HEK293T (cell line): ENCODE measurements around the gene SGIP1.
"Not testable (repeated sequence)": the region's sequence is repeated elsewhere in the genome, so short reads cannot be mapped to it uniquely, and the experiment has no call there.

Experiments
- CTCF ChIA-PET: fragments of 350-600 bp; formaldehyde crosslinking; extraction: SDS; loops from one replicate; lab custom pipeline; 2021; ENCODE audit warnings: antibody characterized with exemption, inconsistent platforms; lab: Yijun Ruan, JAX
- POLR2A ChIA-PET: fragments of 350-600 bp; formaldehyde crosslinking; extraction: SDS; loops from one replicate; lab custom pipeline; 2020; ENCODE audit warnings: antibody characterized with exemption, inconsistent platforms; lab: Yijun Ruan, JAX
- DNase-seq: peaks from one replicate; pipeline ENCODE4 v3.0.0; 2012; ENCODE audit warnings: mixed read lengths; ENCODE audit errors: extremely low spot score
- ARNT ChIP-seq: fragments of 450-650 bp; IDR thresholded peaks from 2 replicates; pipeline ENCODE4 v1.6.1; 2017; ENCODE audit warnings: mild to moderate bottlenecking
- BHLHE40 ChIP-seq: fragments of 450-650 bp; IDR thresholded peaks from 2 replicates; pipeline ENCODE4 v1.6.1; 2016; ENCODE audit warnings: mild to moderate bottlenecking, moderate library complexity, borderline replicate concordance
- CTBP1 ChIP-seq: fragments of 450-650 bp; IDR thresholded peaks from 2 replicates; pipeline ENCODE4 v1.6.1; 2016; ENCODE audit warnings: borderline replicate concordance
- ELF4 ChIP-seq: fragments of 450-650 bp; IDR thresholded peaks from 2 replicates; pipeline ENCODE4 v1.6.1; 2017; ENCODE audit warnings: antibody characterized with exemption
- FOXA1 ChIP-seq: fragments of 450-650 bp; IDR thresholded peaks from 2 replicates; pipeline ENCODE4 v1.6.1; 2016; ENCODE audit warnings: mild to moderate bottlenecking
- FOXK2 ChIP-seq: fragments of 450-650 bp; IDR thresholded peaks from 2 replicates; pipeline ENCODE4 v1.6.1; 2016; ENCODE audit warnings: mild to moderate bottlenecking
- FOXM1 ChIP-seq: fragments of 450-650 bp; IDR thresholded peaks from 2 replicates; pipeline ENCODE4 v1.6.1; 2017; ENCODE audit warnings: mild to moderate bottlenecking, borderline replicate concordance
- HDGF ChIP-seq: fragments of 450-650 bp; IDR thresholded peaks from 2 replicates; pipeline ENCODE4 v1.6.1; 2017; ENCODE audit warnings: antibody characterized with exemption, borderline replicate concordance
- L3MBTL2 ChIP-seq: fragments of 450-650 bp; conservative IDR thresholded peaks from 2 replicates; pipeline ENCODE4 v1.6.1; 2016; ENCODE audit warnings: mild to moderate bottlenecking
- LEF1 ChIP-seq: fragments of 450-650 bp; IDR thresholded peaks from 2 replicates; pipeline ENCODE4 v1.6.1; 2017; ENCODE audit warnings: mild to moderate bottlenecking, borderline replicate concordance
- NFRKB ChIP-seq: fragments of 450-650 bp; IDR thresholded peaks from 2 replicates; pipeline ENCODE4 v1.6.1; 2016; ENCODE audit warnings: mild to moderate bottlenecking, moderate library complexity
- SP1 ChIP-seq: fragments of 450-650 bp; IDR thresholded peaks from 2 replicates; pipeline ENCODE4 v1.6.1; 2017
- SUZ12 ChIP-seq: fragments of 450-650 bp; IDR thresholded peaks from 2 replicates; pipeline ENCODE4 v1.6.1; 2016; ENCODE audit warnings: mild to moderate bottlenecking
- TARDBP ChIP-seq: fragments of 450-650 bp; IDR thresholded peaks from 2 replicates; pipeline ENCODE4 v1.6.1; 2016
- ZNF384 ChIP-seq: fragments of 450-650 bp; IDR thresholded peaks from 2 replicates; pipeline ENCODE4 v1.6.1; 2016
- TF ChIP-seq, protein P1 (sequence below): fragments of 450-650 bp; IDR thresholded peaks from 2 replicates; pipeline ENCODE4 v1.6.1; 2016

The SGIP1 gene

DNA sequence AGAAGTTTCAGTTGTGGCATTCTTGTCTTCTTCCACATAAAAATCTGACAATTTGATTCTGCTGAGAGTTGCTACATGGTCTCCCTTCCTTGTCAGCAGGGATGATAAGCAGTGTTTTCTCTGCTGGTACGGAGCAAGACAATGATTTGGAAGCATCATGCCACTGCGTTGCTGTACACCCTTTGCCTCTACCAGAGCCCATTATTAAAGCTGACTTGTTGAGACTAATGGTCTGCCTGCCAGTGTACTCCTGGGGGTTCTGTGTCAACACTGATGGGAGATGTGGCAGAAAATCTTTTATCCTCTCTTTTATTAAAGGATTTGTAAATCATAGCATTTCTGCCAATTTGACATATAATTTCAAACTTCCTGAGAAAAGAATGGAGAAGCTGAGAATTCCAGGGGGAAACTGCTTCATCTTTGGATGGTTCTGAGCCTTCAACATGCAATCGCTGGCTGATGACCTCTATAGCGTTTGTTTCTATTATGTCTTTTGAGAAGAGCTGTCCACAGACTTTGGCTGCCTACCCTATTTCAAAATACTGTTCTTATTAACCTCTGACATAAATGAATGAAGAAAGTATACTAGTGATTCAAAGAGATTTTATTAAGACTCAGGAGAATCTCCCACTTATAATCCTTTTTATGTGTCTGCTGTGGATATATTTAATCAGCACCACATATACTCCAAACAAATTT lies 170.4 kb downstream of the SGIP1 start:
- CTCF ChIA-PET = no interaction called here
- no peak for DNase-seq

DNA sequence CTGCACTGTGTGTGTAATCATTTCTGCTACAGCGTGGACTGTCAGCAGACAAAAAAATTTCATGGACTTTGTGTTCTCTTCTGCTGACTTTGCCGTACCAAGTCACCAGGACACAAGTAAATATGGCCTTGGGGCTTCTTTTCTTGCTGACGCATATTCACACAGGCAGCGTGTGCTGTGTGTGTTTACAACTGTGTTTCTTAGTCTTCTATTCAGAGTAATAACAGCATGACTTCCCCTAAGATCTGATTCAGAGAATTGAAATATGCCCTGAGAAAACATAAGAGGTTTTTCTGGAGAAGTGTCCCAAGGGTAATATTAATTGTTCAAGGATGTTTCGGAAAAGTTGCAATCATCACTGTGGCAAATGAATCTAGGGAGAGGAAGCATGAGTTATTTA lies 171.2 kb downstream of the SGIP1 start:
- POLR2A ChIA-PET = no interaction called here
- TF ChIP-seq CTBP1 = no peak
- TF ChIP-seq, protein P1, sequence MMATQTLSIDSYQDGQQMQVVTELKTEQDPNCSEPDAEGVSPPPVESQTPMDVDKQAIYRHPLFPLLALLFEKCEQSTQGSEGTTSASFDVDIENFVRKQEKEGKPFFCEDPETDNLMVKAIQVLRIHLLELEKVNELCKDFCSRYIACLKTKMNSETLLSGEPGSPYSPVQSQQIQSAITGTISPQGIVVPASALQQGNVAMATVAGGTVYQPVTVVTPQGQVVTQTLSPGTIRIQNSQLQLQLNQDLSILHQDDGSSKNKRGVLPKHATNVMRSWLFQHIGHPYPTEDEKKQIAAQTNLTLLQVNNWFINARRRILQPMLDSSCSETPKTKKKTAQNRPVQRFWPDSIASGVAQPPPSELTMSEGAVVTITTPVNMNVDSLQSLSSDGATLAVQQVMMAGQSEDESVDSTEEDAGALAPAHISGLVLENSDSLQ = 0 out of 2 replicates have a peak, but pooled peaks have one; percentile 13
- CTCF ChIA-PET = no interaction called here
- DNase-seq = no peak

More for the DNA sequence above, 170.4 kb downstream of the SGIP1 start:
- POLR2A ChIA-PET = no interaction called here
- TF ChIP-seq HDGF (no peak), ARNT (no peak), CTBP1 (no peak), BHLHE40 (no peak), FOXA1 (no peak), SUZ12 (no peak), SP1 (no peak), NFRKB (no peak), LEF1 (no peak), ZNF384 (no peak), L3MBTL2 (no peak)

DNA sequence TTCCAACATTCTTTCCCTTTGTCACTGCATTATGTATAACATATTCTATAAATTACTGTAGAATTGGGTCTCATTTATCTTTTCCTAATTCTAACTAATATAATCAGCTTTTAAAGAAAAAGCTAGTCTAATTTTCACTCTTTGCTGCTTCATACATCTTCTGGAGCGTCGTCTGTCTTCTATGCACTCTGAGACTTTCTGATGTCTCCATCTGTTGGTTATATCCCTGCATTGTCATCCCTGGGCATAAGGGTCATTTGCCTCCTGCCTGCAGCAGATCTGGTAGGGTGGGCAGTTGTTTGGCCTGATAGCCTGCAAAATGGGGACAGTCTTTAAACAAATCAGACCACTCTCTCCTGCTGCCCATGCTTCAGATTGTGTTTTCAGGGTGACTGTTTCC lies 177.5 kb downstream of the SGIP1 start:
- CTCF ChIA-PET = interaction anchor here (1.0 to 1.1 kb wide), 2 partner anchors 14 to 15 kb away, joined by 5 read pairs; no protein-coding TSS in a partner anchor
- TF ChIP-seq CTBP1 (no peak), ARNT (no peak), NFRKB (no peak), SP1 (no peak), SUZ12 (no peak), ZNF384 (no peak), ELF4 (no peak), L3MBTL2 (no peak)
- DNase-seq = peak; percentile 35
- POLR2A ChIA-PET = no interaction called here

DNA sequence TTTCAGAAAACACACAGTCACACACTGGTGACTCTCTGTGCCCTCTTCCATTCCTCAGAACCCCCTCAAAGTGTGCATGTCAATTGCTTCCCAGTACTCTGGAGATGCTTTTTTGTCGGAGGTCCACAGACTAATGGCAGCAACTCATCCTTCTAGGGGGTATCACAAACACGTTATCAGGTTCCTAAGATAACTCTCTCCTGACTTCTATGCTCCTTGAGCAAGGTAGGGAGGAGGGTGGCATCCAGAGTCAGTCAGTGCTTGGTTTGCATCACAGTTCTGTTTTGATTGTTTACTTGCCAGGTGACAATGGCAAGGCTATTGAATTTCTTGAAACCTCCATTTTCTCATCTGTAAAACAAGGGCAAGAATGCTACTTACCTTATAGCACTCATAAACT lies 178.9 kb downstream of the SGIP1 start:
- TF ChIP-seq ZNF384 (no peak), TARDBP (no peak), SUZ12 (no peak), FOXK2 (no peak)
- DNase-seq = no peak
- CTCF ChIA-PET = no interaction called here
- POLR2A ChIA-PET = no interaction called here

DNA sequence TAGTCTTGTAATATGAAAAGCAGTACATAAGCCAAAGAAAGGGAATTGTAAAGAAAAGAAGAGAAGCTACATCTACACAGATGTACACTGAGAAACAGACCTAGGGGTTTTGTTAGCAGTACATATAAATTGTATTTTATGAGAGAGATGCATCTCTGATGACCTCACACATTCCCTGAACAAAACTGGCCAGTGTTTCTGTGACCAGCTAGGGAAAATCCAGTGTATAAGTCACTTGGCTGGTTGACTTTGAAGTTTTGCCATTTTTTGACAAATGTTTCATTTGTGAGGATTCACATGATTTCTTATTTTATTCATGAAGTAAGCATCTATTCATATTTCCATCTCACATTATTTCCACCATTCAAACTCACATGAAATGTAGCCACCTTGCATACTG lies 190.0 kb downstream of the SGIP1 start:
- ChIA-PET POLR2A (no interaction called here), CTCF (no interaction called here)

DNA sequence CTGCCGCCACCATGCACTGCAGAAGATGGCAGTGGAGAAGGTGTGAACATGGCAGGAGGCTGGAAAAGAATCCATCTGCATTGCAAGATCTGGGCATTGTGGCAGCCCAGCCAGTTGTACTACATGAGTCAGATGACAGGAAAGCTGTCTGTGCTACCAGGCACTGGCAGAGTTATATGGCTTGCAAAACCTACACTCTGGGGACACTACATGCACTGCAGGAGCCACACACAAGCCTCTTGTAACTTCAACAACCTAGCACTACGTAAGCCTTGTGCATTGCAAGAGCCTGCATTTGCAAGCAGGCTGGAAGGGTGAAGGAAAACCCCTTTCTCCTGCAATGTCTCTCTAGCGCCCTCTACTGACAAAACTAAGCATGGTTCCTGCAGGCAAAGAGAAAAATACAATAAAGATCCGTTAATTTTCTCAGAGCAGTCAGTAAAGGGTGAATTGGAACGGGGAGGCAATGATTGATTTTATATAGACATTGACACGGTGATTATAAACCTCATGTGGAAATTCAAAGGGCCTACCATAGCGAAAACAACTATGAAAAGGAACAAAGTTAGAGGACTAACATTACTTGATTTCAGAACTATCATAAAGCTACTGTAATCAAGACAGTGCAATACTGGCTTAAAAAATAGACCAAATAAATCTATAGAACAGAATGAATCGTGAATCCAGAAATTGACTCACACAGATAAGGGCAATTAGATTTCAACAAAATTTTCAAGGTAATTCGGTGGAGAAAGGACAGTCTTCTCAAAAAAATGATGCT lies 192.1 kb downstream of the SGIP1 start:
- POLR2A ChIA-PET = no interaction called here
- TF ChIP-seq SP1 (no peak), FOXM1 (no peak; the same call in 1 of the 2 replicates), TARDBP (no peak), FOXK2 (no peak), SUZ12 (no peak), BHLHE40 (no peak), ELF4 (no peak), HDGF (no peak), FOXA1 (no peak), NFRKB (no peak)
- TF ChIP-seq, protein P1 = no peak
- peak; percentile 78 for DNase-seq
- CTCF ChIA-PET = interaction anchor here (0.7 to 1.8 kb wide), 12 partner anchors 15 to 455 kb away, joined by 3 to 8 read pairs (median 4); no protein-coding TSS in a partner anchor

More for the DNA sequence above, 190.0 kb downstream of the SGIP1 start:
- TF ChIP-seq BHLHE40 (no peak), ZNF384 (no peak), FOXK2 (no peak), HDGF (no peak), CTBP1 (no peak), L3MBTL2 (no peak), NFRKB (no peak), LEF1 (no peak), ELF4 (no peak), SUZ12 (no peak), FOXA1 (no peak), SP1 (no peak), TARDBP (no peak), FOXM1 (no peak)
- TF ChIP-seq, protein P1 = no peak
- no peak for DNase-seq

DNA sequence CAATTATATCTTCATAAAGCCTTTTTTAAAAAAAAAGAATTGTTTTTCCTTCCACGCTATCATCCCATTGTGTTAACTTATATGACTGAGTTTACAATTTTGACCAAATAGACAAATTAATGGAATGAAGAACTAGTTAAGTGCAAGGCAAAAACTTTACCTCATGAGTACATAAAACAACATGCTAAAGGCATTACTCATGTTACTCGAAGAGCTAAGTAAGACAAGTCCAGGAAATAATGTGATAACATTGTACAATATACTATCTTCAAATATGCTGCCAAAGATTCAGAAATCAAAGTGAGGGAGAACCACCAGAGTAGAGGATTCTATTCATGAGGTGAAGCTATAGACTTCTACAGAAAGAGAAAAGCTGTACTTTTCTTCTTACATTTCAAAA lies 194.1 kb downstream of the SGIP1 start:
- no peak for TF ChIP-seq FOXA1
- no peak for TF ChIP-seq SP1
- no peak for TF ChIP-seq ZNF384
- no peak for TF ChIP-seq TARDBP
- TF ChIP-seq NFRKB = no peak
- TF ChIP-seq ARNT = no peak
- TF ChIP-seq LEF1 = no peak
- TF ChIP-seq FOXM1 = no peak
- TF ChIP-seq L3MBTL2 = no peak
- TF ChIP-seq HDGF = no peak
- TF ChIP-seq, protein P1 = no peak
- TF ChIP-seq SUZ12 = no peak
- TF ChIP-seq CTBP1 = no peak
- no peak for TF ChIP-seq ELF4
- no peak for TF ChIP-seq BHLHE40
- TF ChIP-seq FOXK2 = no peak
- POLR2A ChIA-PET = no interaction called here
- DNase-seq = no peak
- CTCF ChIA-PET = no interaction called here

DNA sequence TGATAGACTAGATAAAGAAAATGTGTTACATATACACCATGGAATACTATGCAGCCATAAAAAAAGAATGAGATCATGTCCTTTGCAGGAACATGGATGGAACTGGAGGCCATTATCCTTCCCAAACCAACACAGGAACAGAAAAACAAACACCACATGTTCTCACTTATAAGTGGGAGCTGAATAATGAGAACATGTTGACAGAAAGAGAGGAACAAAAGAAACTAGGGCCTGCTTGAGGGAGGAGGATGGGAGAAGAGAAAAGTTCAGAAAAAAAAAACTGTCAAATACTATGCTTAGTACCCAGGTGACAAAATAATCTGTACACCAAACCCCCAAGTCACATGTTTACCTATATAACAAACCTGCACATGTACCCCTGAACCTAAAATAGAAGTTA lies 194.8 kb downstream of the SGIP1 start:
- CTCF ChIA-PET = interaction anchor here (0.6 kb wide), 1 partner anchor 197 kb away, joined by 4 read pairs; no protein-coding TSS in a partner anchor
- DNase-seq, POLR2A ChIA-PET: not testable (repeated sequence)
